Measurements from ENCODE around the gene CPLANE2. TPM values are rescaled to one million over a fixed set of nuclear protein-coding genes. Genes with fewer than 3 reads are reported as not detected.
"Not testable (repeated sequence)": the region's sequence is repeated elsewhere in the genome, so short reads cannot be mapped to it uniquely, and the experiment has no call there.

The CPLANE2 gene
- total RNA-seq, 4 donors from 2014 or later, result 6.0 to 17.2 (median 10.4) TPM

DNA sequence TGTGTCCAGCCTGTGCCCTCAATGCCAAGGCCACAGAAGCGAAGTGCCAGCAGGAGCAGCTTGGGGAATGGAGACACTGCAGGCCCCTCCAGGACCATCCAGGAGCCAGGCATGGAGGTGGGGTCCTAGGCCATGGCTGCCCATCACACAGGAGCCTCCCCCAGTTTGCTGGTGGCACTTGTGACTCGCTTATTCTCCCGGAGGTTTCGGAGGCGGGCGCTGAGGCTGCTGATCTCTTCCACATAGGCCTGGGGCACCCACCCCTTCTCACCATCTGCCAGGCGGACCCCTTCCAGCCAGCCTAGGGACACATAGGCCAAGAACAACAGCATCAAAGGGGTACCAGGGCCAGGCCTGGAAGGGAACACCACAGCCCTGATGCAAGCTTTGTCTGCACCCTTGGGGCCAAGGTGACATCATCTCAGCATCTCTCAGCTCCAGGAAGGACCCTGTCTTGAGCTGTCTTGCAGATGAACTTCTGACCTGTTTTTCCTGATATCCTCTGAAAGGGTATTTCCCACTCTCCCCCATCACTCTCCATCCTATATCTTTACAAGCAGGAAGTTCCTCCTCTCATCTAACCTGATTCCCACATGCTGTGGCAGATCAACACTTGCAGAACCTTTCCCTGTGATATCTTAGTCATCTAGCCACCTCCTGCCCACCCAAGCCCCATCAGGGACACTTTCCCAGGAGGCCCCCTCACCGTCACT is 38.4 kb downstream of the CPLANE2 start:
- intact Hi-C loops (cut with DNase I; ENCODE audit: low total_unique reads), result no loop called here
- H3K4me3 ChIP-seq (ENCODE audit: low read depth, poor library complexity, severe bottlenecking), result no peak overlapping the region
- TF ChIP-seq POLR2A (IDR thresholded peaks at IDR 0.05), result no peak
- TF ChIP-seq, protein P1, sequence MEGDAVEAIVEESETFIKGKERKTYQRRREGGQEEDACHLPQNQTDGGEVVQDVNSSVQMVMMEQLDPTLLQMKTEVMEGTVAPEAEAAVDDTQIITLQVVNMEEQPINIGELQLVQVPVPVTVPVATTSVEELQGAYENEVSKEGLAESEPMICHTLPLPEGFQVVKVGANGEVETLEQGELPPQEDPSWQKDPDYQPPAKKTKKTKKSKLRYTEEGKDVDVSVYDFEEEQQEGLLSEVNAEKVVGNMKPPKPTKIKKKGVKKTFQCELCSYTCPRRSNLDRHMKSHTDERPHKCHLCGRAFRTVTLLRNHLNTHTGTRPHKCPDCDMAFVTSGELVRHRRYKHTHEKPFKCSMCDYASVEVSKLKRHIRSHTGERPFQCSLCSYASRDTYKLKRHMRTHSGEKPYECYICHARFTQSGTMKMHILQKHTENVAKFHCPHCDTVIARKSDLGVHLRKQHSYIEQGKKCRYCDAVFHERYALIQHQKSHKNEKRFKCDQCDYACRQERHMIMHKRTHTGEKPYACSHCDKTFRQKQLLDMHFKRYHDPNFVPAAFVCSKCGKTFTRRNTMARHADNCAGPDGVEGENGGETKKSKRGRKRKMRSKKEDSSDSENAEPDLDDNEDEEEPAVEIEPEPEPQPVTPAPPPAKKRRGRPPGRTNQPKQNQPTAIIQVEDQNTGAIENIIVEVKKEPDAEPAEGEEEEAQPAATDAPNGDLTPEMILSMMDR (IDR thresholded peaks at IDR 0.05), result no peak
- WGBS, 2 donors, result 82 to 87% methylated on average over 4 to 8 of the region's 8 CpGs
- no peak for DNase-seq (ENCODE audit: low spot score in 2 of 2)

DNA sequence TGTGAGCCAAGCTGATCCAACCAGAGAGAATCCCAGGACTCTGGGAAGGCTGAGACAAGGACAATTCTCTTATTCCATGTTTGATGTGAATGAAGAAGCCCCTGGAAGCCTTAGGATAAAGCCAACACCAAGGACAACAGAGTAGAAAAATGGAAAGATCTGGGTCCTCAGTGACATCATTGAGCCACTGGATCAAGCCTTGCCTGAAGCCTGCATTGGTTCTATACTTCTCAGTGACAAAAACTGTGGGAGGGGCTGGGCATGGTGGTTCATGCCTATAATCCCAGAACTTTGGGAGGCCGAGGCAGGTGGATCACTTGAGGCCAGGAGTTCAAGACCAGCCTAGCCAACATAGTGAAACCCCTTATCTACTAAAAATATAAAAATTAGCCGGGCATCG is 40.1 kb downstream of the CPLANE2 start:
- DNase-seq (ENCODE audit: low spot score in 2 of 2), result no peak
- no peak overlapping the region for H3K4me3 ChIP-seq (ENCODE audit: low read depth, poor library complexity, severe bottlenecking)
- intact Hi-C loops (cut with DNase I; ENCODE audit: low total_unique reads), result no loop called here
- WGBS, 2 donors, result 65 to 100% methylated on average over 2 to 3 of the region's 3 CpGs
- TF ChIP-seq, protein P1 (IDR thresholded peaks at IDR 0.05), result no peak
- TF ChIP-seq POLR2A (IDR thresholded peaks at IDR 0.05), result no peak

DNA sequence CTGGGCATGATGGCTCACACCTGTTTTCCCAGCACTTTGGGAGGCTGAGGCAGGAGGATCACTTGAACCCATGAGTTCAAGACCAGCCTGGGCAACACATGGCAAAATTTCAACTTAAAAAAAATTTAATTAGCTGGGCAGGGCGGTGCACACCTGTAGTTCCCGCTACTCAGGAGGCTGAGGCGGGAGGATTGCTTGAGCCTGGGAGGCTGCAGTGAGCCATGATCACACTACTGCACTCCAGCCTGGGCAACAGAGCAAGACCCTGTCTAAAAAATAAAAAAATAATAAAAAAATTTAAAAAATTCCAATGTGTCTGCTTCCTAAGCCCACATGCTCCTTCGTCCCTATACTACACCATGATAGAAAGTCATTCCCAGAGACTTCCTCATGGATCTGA is 40.8 kb downstream of the CPLANE2 start:
- H3K4me3 ChIP-seq (ENCODE audit: low read depth, poor library complexity, severe bottlenecking); DNase-seq (ENCODE audit: low spot score in 2 of 2); intact Hi-C loops (cut with DNase I; ENCODE audit: low total_unique reads): not testable (repeated sequence)
- WGBS, 2 donors, result 94 to 98% methylated on average over 4 of the region's 4 CpGs

DNA sequence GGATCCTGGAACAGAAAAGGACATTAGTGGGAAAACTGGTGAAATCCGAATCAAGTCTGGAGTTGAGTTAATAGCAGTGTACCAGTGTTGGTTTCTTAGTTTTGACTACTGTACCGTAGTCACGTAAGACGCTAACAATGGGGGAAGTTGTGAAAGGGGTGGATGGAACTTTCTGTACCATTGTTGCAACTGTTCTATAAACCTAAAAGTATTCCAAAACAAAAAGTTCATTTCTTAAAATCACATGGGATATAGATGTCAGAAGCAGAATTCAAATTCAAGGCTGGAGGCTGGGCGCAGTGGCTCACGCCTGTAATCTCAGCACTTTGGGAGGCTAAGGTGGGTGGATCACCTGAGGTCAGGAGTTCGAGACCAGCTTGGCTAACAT is 41.5 kb downstream of the CPLANE2 start:
- no peak for DNase-seq (ENCODE audit: low spot score in 2 of 2)
- no peak for TF ChIP-seq POLR2A (IDR thresholded peaks at IDR 0.05)
- no peak overlapping the region for H3K4me3 ChIP-seq (ENCODE audit: low read depth, poor library complexity, severe bottlenecking)
- 87 to 89% methylated on average over 7 of the region's 7 CpGs for WGBS, 2 donors
- intact Hi-C loops (cut with DNase I; ENCODE audit: low total_unique reads), result no loop called here

DNA sequence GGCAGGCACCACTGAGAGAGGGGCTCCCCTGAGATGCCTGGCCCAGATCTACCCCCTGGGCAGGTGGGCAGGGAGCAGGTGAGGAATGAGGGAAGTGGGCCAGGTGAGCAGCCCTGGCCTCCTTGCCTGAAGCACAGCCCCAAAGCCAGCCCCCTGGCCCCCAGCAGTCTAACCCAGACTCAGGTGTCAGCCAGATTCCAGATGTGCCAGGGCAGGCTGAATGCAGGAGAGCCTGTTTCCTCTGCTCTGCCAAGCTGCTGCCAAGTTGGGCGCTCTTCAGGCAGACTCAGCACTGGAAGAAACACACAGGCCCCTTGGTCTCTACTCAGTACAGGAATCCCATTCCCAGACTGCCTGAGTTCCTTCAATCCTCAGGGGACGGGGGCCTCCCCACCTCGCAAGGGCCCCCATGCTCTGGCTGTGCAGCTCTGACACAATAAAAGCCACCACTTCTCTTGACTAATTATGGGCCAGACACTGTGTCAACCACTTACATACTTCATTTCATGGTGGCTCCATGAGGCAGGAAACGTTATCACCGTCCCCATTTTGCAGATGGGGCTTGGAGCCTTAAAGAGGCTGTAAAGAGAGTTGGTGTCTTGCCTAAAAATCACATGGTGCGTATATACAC is 45.0 kb downstream of the CPLANE2 start:
- TF ChIP-seq, protein P1 (IDR thresholded peaks at IDR 0.05), result no peak
- no peak for TF ChIP-seq POLR2A (IDR thresholded peaks at IDR 0.05)
- intact Hi-C loops (cut with DNase I; ENCODE audit: low total_unique reads), result no loop called here
- no peak overlapping the region for H3K4me3 ChIP-seq (ENCODE audit: low read depth, poor library complexity, severe bottlenecking)
- 46 to 60% methylated on average over 6 of the region's 6 CpGs for WGBS, 2 donors
- DNase-seq (ENCODE audit: low spot score in 2 of 2), result no peak

DNA sequence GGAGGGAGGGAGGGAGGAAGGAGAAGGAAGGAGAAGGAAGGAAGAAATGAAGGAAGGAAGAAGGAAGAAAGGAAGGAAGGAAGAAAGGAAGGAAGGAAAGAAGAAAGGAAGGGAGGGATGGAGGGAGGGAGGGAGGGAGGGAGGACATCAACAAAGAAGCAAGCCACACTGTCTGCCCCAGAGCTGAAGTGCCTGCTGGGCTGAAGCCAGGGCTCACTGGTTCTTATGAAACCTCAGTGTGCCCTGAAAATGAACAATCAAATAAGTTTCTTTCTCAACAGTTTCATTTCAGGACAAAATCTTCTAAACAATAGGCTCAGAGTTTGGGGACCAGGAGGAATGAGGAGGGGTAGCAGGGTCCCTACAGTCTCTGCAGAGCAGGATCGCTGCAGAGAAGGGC is 45.7 kb downstream of the CPLANE2 start:
- 29 to 78% methylated on average over 1 of the region's 1 CpG for WGBS, 2 donors
- intact Hi-C loops (cut with DNase I; ENCODE audit: low total_unique reads), result no loop called here
- no peak for TF ChIP-seq POLR2A (IDR thresholded peaks at IDR 0.05)
- TF ChIP-seq, protein P1 (IDR thresholded peaks at IDR 0.05), result no peak
- DNase-seq (ENCODE audit: low spot score in 2 of 2), result no peak
- no peak overlapping the region for H3K4me3 ChIP-seq (ENCODE audit: low read depth, poor library complexity, severe bottlenecking)
